Ectodermal cell (in vitro differentiated cells): ENCODE results near the gene MAGI1.

Experiments
- H3K27ac ChIP-seq: 2 replicates; pipeline ENCODE4 v1.7.0; 2013; ENCODE audit warnings: mild to moderate bottlenecking, low read depth, low read length; ENCODE audit not compliant: insufficient read depth, poor library complexity, severe bottlenecking
- H3K27me3 ChIP-seq: 2 replicates; pipeline ENCODE4 v1.7.0; 2013; ENCODE audit warnings: mild to moderate bottlenecking, low read length; ENCODE audit not compliant: insufficient read depth, control insufficient read depth, poor library complexity, severe bottlenecking
- H3K36me3 ChIP-seq: one replicate; pipeline ENCODE4 v1.7.0; 2013; ENCODE audit warnings: low read length; ENCODE audit not compliant: control insufficient read depth, insufficient read depth
- H3K4me1 ChIP-seq: one replicate; pipeline ENCODE4 v1.7.0; 2013; ENCODE audit warnings: low read length; ENCODE audit not compliant: control insufficient read depth, insufficient read depth
- H3K4me3 ChIP-seq: 2 replicates; pipeline ENCODE4 v1.7.0; 2013; ENCODE audit warnings: low read depth, low read length, control low read depth; ENCODE audit not compliant: insufficient read depth
- H3K9me3 ChIP-seq: 2 replicates; pipeline ENCODE4 v1.7.0; 2013; ENCODE audit warnings: mild to moderate bottlenecking, low read length, moderate library complexity; ENCODE audit not compliant: control insufficient read depth
- WGBS, 2 experiments: methylation state at CpG; one replicate each; pipeline ENCODE4 v1.1.7; 2013; ENCODE audit warnings: missing lambda C conversion rate in 2 of 2; 5-methylcytosine and 5-hydroxymethylcytosine counted together

Gene MAGI1

GRCh38 chr3:65978116-65978515 is 60.6 kb downstream of the MAGI1 start:
- Histone ChIP-seq H3K4me3 (no peak overlapping the region), H3K27me3 (no peaks in the 10 kb centered on the region), H3K27ac (no peak overlapping the region), H3K9me3 (no peaks in the 10 kb centered on the region), H3K36me3 (no peaks in the 10 kb centered on the region), H3K4me1 (no peaks in the 10 kb centered on the region)

- Histone ChIP-seq H3K9me3 (no peaks in the 10 kb centered on the region), H3K4me3 (no peak overlapping the region), H3K4me1 (no peaks in the 10 kb centered on the region), H3K36me3 (no peaks in the 10 kb centered on the region), H3K27ac (no peak overlapping the region), H3K27me3 (no peaks in the 10 kb centered on the region)
- 95 to 96% methylated on average over 2 to 3 of the region's 3 CpGs for WGBS, 2 experiments
These were observed 63.7 kb downstream of the MAGI1 start for GRCh38 chr3:65975032-65975431.

DNA sequence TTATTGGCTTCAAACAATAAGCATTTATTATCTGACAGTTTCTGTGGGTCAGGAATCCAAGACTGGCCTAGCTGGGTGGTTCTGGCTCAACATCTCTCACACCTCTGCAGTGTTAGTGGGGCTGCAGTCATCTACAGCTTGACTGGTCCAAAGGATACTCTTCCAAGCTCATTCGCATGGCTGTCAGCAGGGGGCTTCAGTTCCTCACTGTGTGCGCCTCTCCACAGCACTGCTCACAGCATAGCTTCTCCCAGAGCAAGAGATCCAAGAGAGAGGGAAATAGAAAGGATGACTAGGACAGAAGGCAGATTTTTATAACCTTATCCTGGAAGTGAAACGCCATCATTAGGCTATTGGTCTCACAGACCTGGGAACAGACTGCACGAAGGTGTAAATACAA is 64.2 kb downstream of the MAGI1 start:
- no peaks in the 10 kb centered on the region for H3K9me3 ChIP-seq
- no peaks in the 10 kb centered on the region for H3K36me3 ChIP-seq
- no peaks in the 10 kb centered on the region for H3K4me1 ChIP-seq
- H3K4me3 ChIP-seq = no peak overlapping the region
- H3K27ac ChIP-seq = no peak overlapping the region
- H3K27me3 ChIP-seq = no peaks in the 10 kb centered on the region
- WGBS, 2 experiments = 87 to 95% methylated on average over 4 of the region's 4 CpGs

GRCh38 chr3:65972765-65973164 is 66.0 kb downstream of the MAGI1 start:
- H3K4me3 ChIP-seq = no peak overlapping the region
- no peaks in the 10 kb centered on the region for H3K4me1 ChIP-seq
- WGBS, 2 experiments = 100% methylated on average over 1 of the region's 1 CpG
- no peaks in the 10 kb centered on the region for H3K9me3 ChIP-seq
- no peaks in the 10 kb centered on the region for H3K36me3 ChIP-seq
- no peak overlapping the region for H3K27ac ChIP-seq
- no peaks in the 10 kb centered on the region for H3K27me3 ChIP-seq

DNA sequence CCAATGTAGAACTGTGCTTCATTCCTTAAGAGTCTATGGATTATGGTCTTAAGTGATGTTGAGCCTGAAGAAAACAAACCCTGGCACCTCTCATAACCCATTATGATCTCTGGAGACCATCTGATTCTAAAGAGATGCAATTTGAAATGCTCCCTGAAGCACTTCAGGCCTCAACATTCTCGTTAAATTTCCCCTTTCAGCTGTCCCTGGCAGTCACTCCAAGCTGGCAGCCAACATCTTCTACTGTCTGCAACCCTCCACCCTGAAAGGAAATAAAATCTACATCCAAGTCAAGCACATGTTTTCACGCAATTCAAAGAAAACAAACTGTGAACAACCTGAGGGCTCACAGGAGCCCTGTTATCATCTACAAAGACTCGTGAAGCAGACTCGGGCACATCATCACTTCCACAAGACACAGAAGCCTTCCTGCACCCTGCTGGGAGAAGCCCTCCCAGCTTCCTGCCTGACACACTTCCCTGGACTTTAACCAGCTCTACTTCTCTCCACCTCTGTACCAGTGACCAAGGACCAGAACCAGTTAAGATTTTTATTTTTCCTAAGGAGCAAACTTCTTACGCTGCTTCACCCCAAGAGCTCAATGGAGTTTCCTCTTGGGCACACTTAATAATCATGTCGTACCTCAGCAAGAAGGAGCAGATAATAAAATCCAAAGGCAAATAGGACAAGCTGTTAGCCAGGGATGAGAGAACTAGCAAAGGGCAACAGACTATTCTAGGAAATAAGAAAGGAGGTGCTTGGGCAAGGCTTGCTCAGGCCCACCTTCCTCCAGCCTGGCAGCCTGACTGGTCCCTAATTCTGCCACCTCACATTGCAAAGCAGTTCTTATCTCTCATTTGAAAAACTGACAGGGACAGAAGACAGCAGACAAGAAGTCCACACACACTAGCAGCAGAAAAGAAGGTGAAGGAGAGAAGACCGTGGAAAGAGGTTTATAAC is 67.1 kb downstream of the MAGI1 start:
- Histone ChIP-seq H3K36me3 (no peaks in the 10 kb centered on the region), H3K9me3 (no peaks in the 10 kb centered on the region), H3K27ac (no peak overlapping the region), H3K27me3 (no peaks in the 10 kb centered on the region), H3K4me3 (no peak overlapping the region), H3K4me1 (no peaks in the 10 kb centered on the region)
- 62 to 72% methylated on average over 7 of the region's 7 CpGs for WGBS, 2 experiments

DNA sequence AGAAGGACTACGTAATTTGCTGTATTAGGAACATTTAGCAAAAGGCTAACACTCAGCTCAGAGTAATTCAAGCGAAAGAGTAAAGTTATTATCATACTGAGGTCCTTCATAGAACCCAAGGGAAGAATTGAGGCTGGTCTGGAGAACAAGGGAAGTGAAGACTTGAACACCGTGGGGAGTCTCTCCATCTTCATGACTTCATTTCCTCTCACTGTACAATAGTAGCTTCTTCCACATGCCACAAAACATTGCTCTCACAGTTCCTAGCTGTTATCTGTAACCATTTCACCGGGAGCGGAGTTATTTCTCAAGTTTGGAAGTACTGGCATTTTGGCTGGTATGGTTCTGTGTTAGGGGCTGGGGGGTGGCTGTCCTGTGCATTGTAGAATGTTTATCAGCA is 69.7 kb downstream of the MAGI1 start:
- Histone ChIP-seq H3K27me3 (no peaks in the 10 kb centered on the region), H3K36me3 (no peaks in the 10 kb centered on the region), H3K27ac (no peak overlapping the region)

DNA sequence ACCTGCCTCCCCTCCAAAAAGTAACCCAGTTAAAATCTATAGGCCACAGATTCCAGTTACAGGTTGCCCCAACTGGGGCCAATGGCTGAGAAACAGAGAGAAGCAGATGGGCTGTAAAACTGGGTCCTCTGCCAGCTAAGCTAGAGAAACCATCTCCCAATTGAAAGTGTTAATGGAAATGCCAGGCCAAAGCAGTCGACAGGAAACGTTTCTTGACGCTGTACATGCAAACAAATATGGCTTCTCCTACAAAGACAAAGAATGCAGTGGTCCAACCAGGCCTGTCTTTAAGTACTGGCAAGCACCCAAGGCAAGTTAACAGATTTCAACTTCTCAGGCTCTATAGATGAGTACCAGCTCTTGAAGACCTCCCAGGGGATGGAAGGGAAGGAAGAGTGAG is 71.3 kb downstream of the MAGI1 start:
- 91 to 94% methylated on average over 3 of the region's 3 CpGs for WGBS, 2 experiments
- Histone ChIP-seq H3K4me1 (no peaks in the 10 kb centered on the region), H3K36me3 (no peaks in the 10 kb centered on the region), H3K27me3 (no peaks in the 10 kb centered on the region), H3K4me3 (no peak overlapping the region), H3K9me3 (no peaks in the 10 kb centered on the region), H3K27ac (no peak overlapping the region)

More for the DNA sequence above, 69.7 kb downstream of the MAGI1 start:
- H3K4me1 ChIP-seq = no peaks in the 10 kb centered on the region
- no peaks in the 10 kb centered on the region for H3K9me3 ChIP-seq
- WGBS, 2 experiments = 92% methylated on average over 3 to 5 of the region's 5 CpGs
- no peak overlapping the region for H3K4me3 ChIP-seq

DNA sequence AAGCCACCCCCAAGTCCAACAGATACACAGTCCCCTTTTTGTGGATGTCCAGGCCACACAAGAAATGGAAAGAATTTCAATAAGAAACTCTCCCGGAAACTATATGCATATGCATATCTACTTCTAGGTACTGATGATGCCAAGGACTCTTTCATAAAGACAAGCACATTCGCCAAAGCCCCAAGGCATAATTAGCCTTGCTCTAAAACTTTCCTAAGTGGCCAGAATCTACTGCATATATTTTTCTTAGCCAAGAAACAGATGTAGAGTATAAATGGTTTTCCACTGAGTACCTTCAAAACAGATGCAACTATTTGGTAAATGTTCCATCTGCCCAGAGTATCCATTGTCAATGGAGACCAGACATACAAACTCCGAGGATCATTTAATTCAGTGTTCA is 73.9 kb downstream of the MAGI1 start:
- Histone ChIP-seq H3K4me3 (no peak overlapping the region), H3K9me3 (no peaks in the 10 kb centered on the region), H3K27me3 (no peaks in the 10 kb centered on the region), H3K27ac (no peak overlapping the region), H3K36me3 (no peaks in the 10 kb centered on the region), H3K4me1 (no peaks in the 10 kb centered on the region)
- 86 to 95% methylated on average over 3 of the region's 3 CpGs for WGBS, 2 experiments

DNA sequence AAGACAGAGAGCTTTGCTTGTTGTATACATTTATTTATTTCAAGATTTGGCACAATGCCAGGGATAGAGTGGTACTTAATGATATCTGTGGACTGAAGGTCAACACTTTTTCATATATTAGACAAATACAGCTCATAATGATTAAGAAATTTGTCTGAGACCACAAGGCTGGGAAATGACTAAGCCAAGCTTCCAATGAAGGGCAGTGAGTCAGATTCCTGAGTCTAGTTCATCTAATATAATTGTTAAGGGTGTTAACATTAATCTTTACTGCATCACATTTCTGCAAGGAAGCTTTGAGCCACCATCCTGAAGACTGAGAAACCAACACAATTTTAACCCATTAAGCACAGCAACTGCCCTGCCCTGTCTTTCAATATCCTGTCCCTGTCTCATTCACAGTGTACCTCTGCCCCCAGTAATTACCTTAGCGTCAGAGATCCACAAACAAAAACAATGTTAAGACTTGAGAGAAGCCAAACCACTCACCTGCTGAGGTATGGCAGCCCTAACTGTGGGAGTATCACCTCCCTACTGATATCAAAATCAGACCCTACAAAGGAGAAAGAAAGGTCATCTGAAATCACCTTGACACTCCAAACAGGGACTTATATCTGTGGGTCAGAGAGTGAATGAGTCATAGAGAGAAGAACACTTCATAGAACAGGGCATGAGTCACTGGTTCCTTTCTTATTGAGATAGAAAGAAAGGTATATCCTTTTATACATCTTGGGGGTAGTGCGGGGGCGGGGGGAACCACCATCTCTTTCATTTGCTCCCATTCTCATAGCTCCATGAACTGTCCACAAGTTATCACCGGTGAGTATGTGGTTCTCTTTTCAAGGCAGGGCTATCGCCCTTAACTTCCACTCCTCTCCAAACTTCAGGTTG is 74.7 kb downstream of the MAGI1 start:
- 70% methylated on average over 5 of the region's 5 CpGs for WGBS, 2 experiments
- Histone ChIP-seq H3K9me3 (no peaks in the 10 kb centered on the region), H3K27ac (no peak overlapping the region), H3K4me1 (no peaks in the 10 kb centered on the region), H3K36me3 (no peaks in the 10 kb centered on the region), H3K27me3 (no peaks in the 10 kb centered on the region), H3K4me3 (no peak overlapping the region)

GRCh38 chr3:65961733-65962132 is 77.0 kb downstream of the MAGI1 start:
- no peaks in the 10 kb centered on the region for H3K27me3 ChIP-seq
- H3K4me3 ChIP-seq = no peak overlapping the region
- no peak overlapping the region for H3K27ac ChIP-seq
- WGBS, 2 experiments = 89 to 95% methylated on average over 3 of the region's 3 CpGs
- H3K4me1 ChIP-seq = no peaks in the 10 kb centered on the region
- no peaks in the 10 kb centered on the region for H3K9me3 ChIP-seq
- H3K36me3 ChIP-seq = no peaks in the 10 kb centered on the region
